ENCODE results near the gene CSMD2. TPM values are rescaled to one million over a fixed set of nuclear protein-coding genes. Genes with fewer than 3 reads are reported as not detected.

The CSMD2 gene
- total RNA-seq, 6 experiments from 2014 or later: under 0.01 to 0.19 (median 0.09) TPM; not detected in 1

- TF ChIP-seq POLR2A (IDR thresholded peaks at IDR 0.05): no peak
- TF ChIP-seq, protein P1, sequence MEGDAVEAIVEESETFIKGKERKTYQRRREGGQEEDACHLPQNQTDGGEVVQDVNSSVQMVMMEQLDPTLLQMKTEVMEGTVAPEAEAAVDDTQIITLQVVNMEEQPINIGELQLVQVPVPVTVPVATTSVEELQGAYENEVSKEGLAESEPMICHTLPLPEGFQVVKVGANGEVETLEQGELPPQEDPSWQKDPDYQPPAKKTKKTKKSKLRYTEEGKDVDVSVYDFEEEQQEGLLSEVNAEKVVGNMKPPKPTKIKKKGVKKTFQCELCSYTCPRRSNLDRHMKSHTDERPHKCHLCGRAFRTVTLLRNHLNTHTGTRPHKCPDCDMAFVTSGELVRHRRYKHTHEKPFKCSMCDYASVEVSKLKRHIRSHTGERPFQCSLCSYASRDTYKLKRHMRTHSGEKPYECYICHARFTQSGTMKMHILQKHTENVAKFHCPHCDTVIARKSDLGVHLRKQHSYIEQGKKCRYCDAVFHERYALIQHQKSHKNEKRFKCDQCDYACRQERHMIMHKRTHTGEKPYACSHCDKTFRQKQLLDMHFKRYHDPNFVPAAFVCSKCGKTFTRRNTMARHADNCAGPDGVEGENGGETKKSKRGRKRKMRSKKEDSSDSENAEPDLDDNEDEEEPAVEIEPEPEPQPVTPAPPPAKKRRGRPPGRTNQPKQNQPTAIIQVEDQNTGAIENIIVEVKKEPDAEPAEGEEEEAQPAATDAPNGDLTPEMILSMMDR (IDR thresholded peaks at IDR 0.05): no peak
- Histone ChIP-seq H3K27me3 (no peaks in the 10 kb centered on the region), H3K9me3 (no peaks in the 10 kb centered on the region), H3K27ac (no peak overlapping the region), H3K4me1 (no peaks in the 10 kb centered on the region), H3K4me3 (no peak overlapping the region), H3K36me3 (no peaks in the 10 kb centered on the region)
- no peak for DNase-seq
- whole genome bisulfite sequencing (ENCODE audit: insufficient coverage, low coverage, low lambda C conversion rate, missing lambda C conversion rate): 76% methylated on average over 3 of the region's 8 CpGs
- intact Hi-C loops (cut with DNase I): no loop called here
- no peak for ATAC-seq
These were observed 440.0 kb downstream of the CSMD2 start for GRCh38 chr1:33725037-33725436.

DNA sequence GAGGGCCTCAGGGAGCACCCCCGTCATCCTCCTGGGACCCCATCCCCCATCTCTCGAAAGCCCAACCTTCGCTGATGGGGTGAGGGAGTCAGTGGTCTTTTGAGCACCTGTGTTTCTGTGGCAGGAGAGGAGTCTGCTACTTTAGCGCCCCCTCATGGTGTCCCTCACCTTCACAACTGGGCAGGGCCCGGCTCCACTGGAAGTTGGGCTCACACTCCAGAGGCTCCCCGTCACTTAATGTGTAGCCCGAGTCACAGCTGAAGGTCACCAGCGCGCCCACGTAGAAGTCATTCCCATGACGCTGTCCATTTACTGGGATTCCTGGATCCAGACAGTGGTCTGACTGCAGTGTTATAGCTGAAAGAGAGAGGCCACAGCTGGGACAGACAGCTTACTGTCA, 440.7 kb downstream of the CSMD2 start:
- 68% methylated on average over 3 of the region's 11 CpGs for WGBS (ENCODE audit: insufficient coverage, low coverage, low lambda C conversion rate, missing lambda C conversion rate)
- peak in 1 of 4 donors; percentile 15 for ATAC-seq
- Histone ChIP-seq H3K27me3 (no peaks in the 10 kb centered on the region), H3K9me3 (no peaks in the 10 kb centered on the region), H3K27ac (no peak overlapping the region), H3K4me3 (no peak overlapping the region), H3K4me1 (no peaks in the 10 kb centered on the region), H3K36me3 (no peaks in the 10 kb centered on the region)
- DNase-seq: no peak
- no peak for TF ChIP-seq POLR2A (IDR thresholded peaks at IDR 0.05)
- TF ChIP-seq, protein P1 (IDR thresholded peaks at IDR 0.05): no peak
- intact Hi-C loops (cut with DNase I): no loop called here

DNA sequence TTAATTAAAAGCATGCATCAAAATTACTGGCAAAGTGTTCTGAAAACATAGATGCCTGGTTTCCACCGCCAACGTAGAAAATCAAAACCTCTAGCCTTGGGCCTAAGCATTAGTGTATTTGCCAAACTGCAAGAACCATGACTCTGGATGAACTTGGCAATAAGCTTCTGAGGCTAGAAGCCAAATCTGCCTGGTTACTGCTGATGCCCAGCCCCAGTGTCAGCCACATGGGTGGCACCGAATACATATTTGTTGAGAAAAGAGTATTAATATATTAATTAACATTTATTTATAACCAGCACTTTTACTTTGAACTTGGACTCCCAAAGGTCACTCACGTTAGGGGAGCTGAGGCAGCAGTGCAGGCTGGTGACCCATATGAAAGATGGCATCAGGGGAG, 441.8 kb downstream of the CSMD2 start:
- Histone ChIP-seq H3K4me3 (no peak overlapping the region), H3K27me3 (no peaks in the 10 kb centered on the region), H3K4me1 (no peaks in the 10 kb centered on the region), H3K27ac (no peak overlapping the region), H3K9me3 (no peaks in the 10 kb centered on the region), H3K36me3 (no peaks in the 10 kb centered on the region)
- ATAC-seq (no peak), DNase-seq (no peak)
- 72% methylated on average over 4 of the region's 4 CpGs for WGBS (ENCODE audit: insufficient coverage, low coverage, low lambda C conversion rate, missing lambda C conversion rate)
- intact Hi-C loops (cut with DNase I): no loop called here
- TF ChIP-seq POLR2A (IDR thresholded peaks at IDR 0.05): no peak
- TF ChIP-seq, protein P1 (IDR thresholded peaks at IDR 0.05): no peak

- DNase-seq: no peak
- H3K36me3 ChIP-seq: no peaks in the 10 kb centered on the region
- intact Hi-C loops (cut with DNase I): no loop called here
- ATAC-seq: no peak
- no peak overlapping the region for H3K4me3 ChIP-seq
- H3K27ac ChIP-seq: no peak overlapping the region
- 40% methylated on average over 1 of the region's 2 CpGs for WGBS (ENCODE audit: insufficient coverage, low coverage, low lambda C conversion rate, missing lambda C conversion rate)
- TF ChIP-seq, protein P1 (IDR thresholded peaks at IDR 0.05): no peak
- no peak for TF ChIP-seq POLR2A (IDR thresholded peaks at IDR 0.05)
- no peaks in the 10 kb centered on the region for H3K9me3 ChIP-seq
- no peaks in the 10 kb centered on the region for H3K4me1 ChIP-seq
- no peaks in the 10 kb centered on the region for H3K27me3 ChIP-seq
These were observed 443.7 kb downstream of the CSMD2 start for GRCh38 chr1:33721301-33721815.
